Vagina (tissue), 2 donors: ENCODE measurements around the gene SPPL2A. TPM values are rescaled to one million over a fixed set of nuclear protein-coding genes. Genes with fewer than 3 reads are reported as not detected.
A peak's percentile ranks its signal among the peaks of the same experiment; 100 is the strongest.

Source experiments
- DNase-seq, 2 donors: peaks; one replicate each; pipeline ENCODE4 v3.0.0-alpha.2; 2017; ENCODE audit errors: extremely low spot score in 2 of 2
- H3K27ac ChIP-seq: fragments of 200-600 bp; sonication (generic); one replicate; pipeline ENCODE4 v1.5.1; 2019
- H3K27me3 ChIP-seq: fragments of 200-600 bp; sonication (generic); one replicate; pipeline ENCODE4 v1.5.1; 2019
- H3K36me3 ChIP-seq, 2 donors: fragments of 200-600 bp; sonication (generic); one replicate each; pipeline ENCODE4 v1.5.1; 2017 to 2019
- H3K4me1 ChIP-seq: fragments of 200-600 bp; sonication (generic); one replicate; pipeline ENCODE4 v1.5.1; 2019
- H3K4me3 ChIP-seq, 2 donors: fragments of 200-600 bp; sonication (generic); 1 replicate in 1 of 2; 2 replicates in 1 of 2; pipeline ENCODE4 v1.5.1; 2016 to 2019
- H3K9me3 ChIP-seq: fragments of 200-600 bp; sonication (generic); one replicate; pipeline ENCODE4 v1.5.1; 2019
- POLR2A ChIP-seq, 2 donors: fragments of 450-650 bp; IDR thresholded peaks; one replicate each; pipeline ENCODE4 v1.6.1; 2017; ENCODE audit warnings: antibody characterized with exemption in 2 of 2, mild to moderate bottlenecking in 2 of 2, moderate library complexity in 2 of 2
- POLR2AphosphoS5 ChIP-seq, 2 donors: sonication (generic); formaldehyde crosslinking; IDR thresholded peaks; one replicate each; pipeline ENCODE4 v1.9.0; 2017; ENCODE audit warnings: antibody characterized with exemption in 2 of 2, mild to moderate bottlenecking in 2 of 2, low read depth in 1 of 2; ENCODE audit not compliant: insufficient read depth in 1 of 2
- intact Hi-C: fragments of 100-400 bp; cut with DNase I; formaldehyde crosslinking; loops from one replicate; pipeline ENCODE4 v1.15.1; 2023
- total RNA-seq: library from RNA; depleted of rRNA; stranded (reverse); fragments of >200 nt; gene quantifications from one replicate; pipeline ENCODE4 v1.2.3, GENCODE V29; 2016
- TF ChIP-seq, protein P1 (sequence below), 3 experiments: fragments of 450-650 bp in 2 of 3; fragments of 200-600 bp in 1 of 3; sonication (generic) in 1 of 3; IDR thresholded peaks; one replicate each; pipeline ENCODE4 v1.5.1; 2017 to 2019; ENCODE audit warnings: antibody characterized with exemption in 3 of 3, mild to moderate bottlenecking in 2 of 3, moderate library complexity in 2 of 3

The SPPL2A gene
- total RNA-seq, 1 donor from 2014 or later = 147 TPM

- no peaks in the 10 kb centered on the region for H3K27me3 ChIP-seq
- no peak for DNase-seq
- H3K4me3 ChIP-seq = no peak overlapping the region
- no peaks in the 10 kb centered on the region for H3K4me1 ChIP-seq
- H3K36me3 ChIP-seq = no peaks in the 10 kb centered on the region
- TF ChIP-seq POLR2AphosphoS5 (IDR thresholded peaks at IDR 0.05; ENCODE audit: insufficient read depth in 1 of 2, low read depth in 1 of 2) = no peak
- H3K9me3 ChIP-seq = no peaks in the 10 kb centered on the region
- no peak overlapping the region for H3K27ac ChIP-seq
- intact Hi-C loops = no loop called here
Measured at GRCh38 chr15:50773389-50773788, 7.9 kb upstream of the SPPL2A start.

GRCh38 chr15:50767332-50767861 lies 1.9 kb upstream of the SPPL2A start:
- no peak overlapping the region for H3K27ac ChIP-seq
- no peak overlapping the region for H3K4me3 ChIP-seq
- TF ChIP-seq POLR2AphosphoS5 (IDR thresholded peaks at IDR 0.05; ENCODE audit: insufficient read depth in 1 of 2, low read depth in 1 of 2) (no peak), POLR2A (IDR thresholded peaks at IDR 0.05) (no peak)
- TF ChIP-seq, protein P1, sequence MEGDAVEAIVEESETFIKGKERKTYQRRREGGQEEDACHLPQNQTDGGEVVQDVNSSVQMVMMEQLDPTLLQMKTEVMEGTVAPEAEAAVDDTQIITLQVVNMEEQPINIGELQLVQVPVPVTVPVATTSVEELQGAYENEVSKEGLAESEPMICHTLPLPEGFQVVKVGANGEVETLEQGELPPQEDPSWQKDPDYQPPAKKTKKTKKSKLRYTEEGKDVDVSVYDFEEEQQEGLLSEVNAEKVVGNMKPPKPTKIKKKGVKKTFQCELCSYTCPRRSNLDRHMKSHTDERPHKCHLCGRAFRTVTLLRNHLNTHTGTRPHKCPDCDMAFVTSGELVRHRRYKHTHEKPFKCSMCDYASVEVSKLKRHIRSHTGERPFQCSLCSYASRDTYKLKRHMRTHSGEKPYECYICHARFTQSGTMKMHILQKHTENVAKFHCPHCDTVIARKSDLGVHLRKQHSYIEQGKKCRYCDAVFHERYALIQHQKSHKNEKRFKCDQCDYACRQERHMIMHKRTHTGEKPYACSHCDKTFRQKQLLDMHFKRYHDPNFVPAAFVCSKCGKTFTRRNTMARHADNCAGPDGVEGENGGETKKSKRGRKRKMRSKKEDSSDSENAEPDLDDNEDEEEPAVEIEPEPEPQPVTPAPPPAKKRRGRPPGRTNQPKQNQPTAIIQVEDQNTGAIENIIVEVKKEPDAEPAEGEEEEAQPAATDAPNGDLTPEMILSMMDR (IDR thresholded peaks at IDR 0.05) = no peak
- peaks cover 15% of the 10 kb centered on the region for H3K4me1 ChIP-seq
- no peaks in the 10 kb centered on the region for H3K27me3 ChIP-seq
- H3K36me3 ChIP-seq = no peaks in the 10 kb centered on the region
- no peak for DNase-seq
- H3K9me3 ChIP-seq = no peaks in the 10 kb centered on the region
- intact Hi-C loops = no loop called here

- DNase-seq = no peak
- Histone ChIP-seq H3K4me3 (peak overlapping the region; percentile 69 to 86), H3K27ac (peak overlapping the region; percentile 92), H3K9me3 (no peaks in the 10 kb centered on the region), H3K27me3 (no peaks in the 10 kb centered on the region), H3K4me1 (peaks cover 37% of the 10 kb centered on the region), H3K36me3 (no peaks in the 10 kb centered on the region)
- intact Hi-C loops = no loop called here
- TF ChIP-seq POLR2AphosphoS5 (IDR thresholded peaks at IDR 0.05; ENCODE audit: insufficient read depth in 1 of 2, low read depth in 1 of 2) (no peak), POLR2A (IDR thresholded peaks at IDR 0.05) (no peak)
- TF ChIP-seq, protein P1 (IDR thresholded peaks at IDR 0.05) = no peak
Measured at GRCh38 chr15:50764461-50765194, 878 bp downstream of the SPPL2A start.

DNA sequence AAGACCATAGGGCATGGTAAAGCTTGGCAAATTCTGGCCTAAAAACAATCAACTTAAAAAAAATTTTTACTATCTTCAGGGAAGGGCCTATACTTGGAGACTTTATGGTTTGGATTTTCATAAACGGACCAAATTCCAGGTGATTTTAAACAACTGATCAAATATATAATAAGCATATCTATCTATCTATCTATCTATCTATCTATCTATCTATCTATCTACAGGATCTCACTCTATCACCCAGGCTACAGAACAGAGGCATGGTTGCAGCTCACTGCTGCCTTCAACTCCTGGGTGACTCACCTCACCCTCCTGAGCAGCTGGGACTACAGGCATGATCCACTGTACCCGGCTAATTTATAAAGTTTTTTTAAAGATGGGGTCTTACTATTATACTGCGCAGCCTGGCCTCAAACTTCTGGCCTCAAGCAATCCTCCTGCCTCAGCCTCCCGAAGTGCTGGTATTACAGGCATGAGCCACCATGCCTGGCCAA lies 6.7 kb downstream of the SPPL2A start:
- Histone ChIP-seq H3K9me3 (no peaks in the 10 kb centered on the region), H3K4me1 (peaks cover 30% of the 10 kb centered on the region), H3K36me3 (no peaks in the 10 kb centered on the region), H3K27ac (no peak overlapping the region), H3K27me3 (no peaks in the 10 kb centered on the region), H3K4me3 (no peak overlapping the region)
- DNase-seq = no peak
- no peak for TF ChIP-seq POLR2A (IDR thresholded peaks at IDR 0.05)
- TF ChIP-seq, protein P1 (IDR thresholded peaks at IDR 0.05) = no peak
- no peak for TF ChIP-seq POLR2AphosphoS5 (IDR thresholded peaks at IDR 0.05; ENCODE audit: insufficient read depth in 1 of 2, low read depth in 1 of 2)
- intact Hi-C loops = no loop called here

DNA sequence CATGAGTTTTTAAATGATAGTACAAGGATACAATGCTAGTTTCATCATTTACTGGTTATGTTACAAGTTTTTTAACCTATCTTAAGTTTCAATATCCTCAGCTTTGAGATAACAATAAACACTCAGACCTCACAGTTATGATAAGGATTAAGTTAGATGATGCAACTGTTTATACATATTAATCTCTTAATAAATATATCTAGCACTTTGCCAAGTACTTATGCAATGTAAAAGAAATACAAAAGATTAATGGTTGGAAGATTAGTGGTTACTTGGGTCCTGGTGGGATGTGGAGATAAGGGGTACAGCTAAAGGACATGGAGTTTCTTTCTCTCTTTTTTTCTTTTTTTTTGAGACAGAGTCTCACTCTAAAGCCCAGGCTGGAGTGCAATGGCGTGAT lies 12.0 kb downstream of the SPPL2A start:
- intact Hi-C loops = no loop called here
- H3K27me3 ChIP-seq = no peaks in the 10 kb centered on the region
- TF ChIP-seq POLR2AphosphoS5 (IDR thresholded peaks at IDR 0.05; ENCODE audit: insufficient read depth in 1 of 2, low read depth in 1 of 2) (no peak), POLR2A (IDR thresholded peaks at IDR 0.05) (no peak)
- TF ChIP-seq, protein P1 (IDR thresholded peaks at IDR 0.05) = no peak
- H3K36me3 ChIP-seq = no peaks in the 10 kb centered on the region
- H3K4me1 ChIP-seq = peaks cover 32% of the 10 kb centered on the region
- no peak overlapping the region for H3K27ac ChIP-seq
- no peak for DNase-seq
- no peak overlapping the region for H3K4me3 ChIP-seq
- no peaks in the 10 kb centered on the region for H3K9me3 ChIP-seq
